Osteocyte (in vitro differentiated cells): ENCODE results near the gene DISC1. TPM values are rescaled to one million over a fixed set of nuclear protein-coding genes. Genes with fewer than 3 reads are reported as not detected.

Experiments
- DNase-seq: peaks from one replicate; pipeline ENCODE4 v3.0.0; 2021; ENCODE audit warnings: mixed read lengths; ENCODE audit not compliant: unreplicated experiment; ENCODE audit errors: extremely low spot score
- H3K27ac Mint-ChIP-seq: one replicate; pipeline ENCODE4 v1.8.0; 2021; ENCODE audit warnings: mild to moderate bottlenecking, mixed read lengths; ENCODE audit not compliant: unreplicated experiment
- H3K27me3 Mint-ChIP-seq: one replicate; pipeline ENCODE4 v1.8.0; 2021; ENCODE audit warnings: mixed read lengths; ENCODE audit not compliant: unreplicated experiment
- H3K36me3 Mint-ChIP-seq: one replicate; pipeline ENCODE4 v1.8.0; 2021; ENCODE audit warnings: mixed read lengths; ENCODE audit not compliant: unreplicated experiment
- H3K4me1 Mint-ChIP-seq: one replicate; pipeline ENCODE4 v1.8.0; 2021; ENCODE audit warnings: mixed read lengths; ENCODE audit not compliant: unreplicated experiment
- H3K4me3 Mint-ChIP-seq: one replicate; pipeline ENCODE4 v1.8.0; 2021; ENCODE audit warnings: mild to moderate bottlenecking, moderate library complexity, mixed read lengths; ENCODE audit not compliant: unreplicated experiment
- H3K9me3 Mint-ChIP-seq: one replicate; pipeline ENCODE4 v1.8.0; 2021; ENCODE audit warnings: mixed read lengths; ENCODE audit not compliant: unreplicated experiment
- total RNA-seq: library from RNA; stranded (reverse); gene quantifications from 2 replicates; pipeline ENCODE4 v1.2.1, GENCODE V29; 2021
- TF ChIP-seq, protein P1 (sequence below): fragments of 200-600 bp; sonication (generic); IDR thresholded peaks from 2 replicates; pipeline ENCODE4 v1.5.0; 2021; ENCODE audit warnings: antibody characterized with exemption, mild to moderate bottlenecking, moderate library complexity

The DISC1 gene
- total RNA-seq, 1 donor from 2014 or later: 15.6 TPM

DNA sequence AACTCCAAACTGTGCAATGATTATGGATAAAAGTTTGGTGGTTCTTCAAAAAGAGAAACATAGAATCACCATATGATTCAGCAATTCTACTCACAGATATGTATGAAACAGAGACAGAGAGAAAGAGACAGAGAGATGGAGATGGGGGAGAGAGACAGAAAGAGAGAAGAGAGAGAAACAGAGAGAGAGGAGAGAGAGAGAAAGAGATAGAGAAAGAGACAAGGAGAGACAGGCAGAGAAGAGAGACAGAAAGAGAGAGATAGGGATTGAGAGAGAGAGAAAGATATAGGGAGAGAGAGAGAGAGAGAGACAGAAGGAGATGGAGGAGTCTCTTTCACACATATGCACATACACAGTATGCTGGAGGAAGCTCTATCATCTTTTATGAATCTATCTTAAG, 87.8 kb downstream of the DISC1 start:
- peaks cover 2% of the 10 kb centered on the region for H3K36me3 Mint-ChIP-seq
- no peaks in the 10 kb centered on the region for H3K27me3 Mint-ChIP-seq
- H3K9me3 Mint-ChIP-seq: peaks cover 8% of the 10 kb centered on the region
- no peak overlapping the region for H3K27ac Mint-ChIP-seq
- TF ChIP-seq, protein P1, sequence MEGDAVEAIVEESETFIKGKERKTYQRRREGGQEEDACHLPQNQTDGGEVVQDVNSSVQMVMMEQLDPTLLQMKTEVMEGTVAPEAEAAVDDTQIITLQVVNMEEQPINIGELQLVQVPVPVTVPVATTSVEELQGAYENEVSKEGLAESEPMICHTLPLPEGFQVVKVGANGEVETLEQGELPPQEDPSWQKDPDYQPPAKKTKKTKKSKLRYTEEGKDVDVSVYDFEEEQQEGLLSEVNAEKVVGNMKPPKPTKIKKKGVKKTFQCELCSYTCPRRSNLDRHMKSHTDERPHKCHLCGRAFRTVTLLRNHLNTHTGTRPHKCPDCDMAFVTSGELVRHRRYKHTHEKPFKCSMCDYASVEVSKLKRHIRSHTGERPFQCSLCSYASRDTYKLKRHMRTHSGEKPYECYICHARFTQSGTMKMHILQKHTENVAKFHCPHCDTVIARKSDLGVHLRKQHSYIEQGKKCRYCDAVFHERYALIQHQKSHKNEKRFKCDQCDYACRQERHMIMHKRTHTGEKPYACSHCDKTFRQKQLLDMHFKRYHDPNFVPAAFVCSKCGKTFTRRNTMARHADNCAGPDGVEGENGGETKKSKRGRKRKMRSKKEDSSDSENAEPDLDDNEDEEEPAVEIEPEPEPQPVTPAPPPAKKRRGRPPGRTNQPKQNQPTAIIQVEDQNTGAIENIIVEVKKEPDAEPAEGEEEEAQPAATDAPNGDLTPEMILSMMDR: no peak
- no peak for DNase-seq
- H3K4me3 Mint-ChIP-seq: no peak overlapping the region
- no peaks in the 10 kb centered on the region for H3K4me1 Mint-ChIP-seq

DNA sequence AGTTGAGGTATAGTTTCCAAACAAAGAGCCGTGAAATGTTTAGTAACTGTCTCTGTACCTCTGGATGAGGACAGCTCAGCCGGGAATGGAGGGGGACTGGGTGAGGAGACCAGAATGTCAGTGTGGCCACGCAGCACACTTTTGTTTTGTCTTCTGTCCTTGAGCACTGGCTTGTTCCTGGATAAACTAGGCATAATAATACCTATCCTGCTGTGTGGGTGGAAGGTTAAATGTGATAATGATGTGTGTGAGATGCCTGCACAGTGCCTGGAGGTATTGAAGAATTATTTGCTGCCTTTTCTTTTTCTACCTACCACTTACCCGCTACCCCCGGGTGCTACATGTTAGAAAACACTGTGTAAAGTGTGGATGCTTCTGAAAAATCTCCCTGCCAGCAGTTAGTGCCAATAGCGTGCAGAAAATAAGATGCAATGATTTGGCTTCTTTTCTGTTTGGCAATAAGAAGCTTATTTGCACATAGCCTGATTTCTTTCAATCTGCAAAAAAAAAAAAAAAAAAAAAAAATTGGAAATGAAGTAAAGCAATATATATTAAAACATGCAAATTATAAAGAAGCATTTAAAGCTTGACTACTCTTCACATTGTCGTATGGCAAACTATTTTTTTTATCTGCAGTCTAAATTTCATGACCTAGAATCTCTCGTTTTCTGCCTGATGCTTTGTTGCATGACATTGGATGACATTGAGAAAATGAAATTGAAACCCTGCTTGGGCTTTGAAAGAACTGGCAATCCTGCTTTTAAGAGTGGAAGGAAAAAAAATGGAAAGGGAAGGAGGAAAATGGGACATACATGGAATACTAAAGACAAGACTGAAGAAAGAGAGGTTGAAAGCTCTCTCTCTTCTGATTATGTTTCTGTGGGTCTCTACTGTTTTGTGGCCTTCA, 89.5 kb downstream of the DISC1 start:
- H3K4me1 Mint-ChIP-seq: no peaks in the 10 kb centered on the region
- peak; percentile 19 for DNase-seq
- TF ChIP-seq, protein P1: no peak
- H3K36me3 Mint-ChIP-seq: peaks cover 2% of the 10 kb centered on the region
- H3K27me3 Mint-ChIP-seq: no peaks in the 10 kb centered on the region
- H3K9me3 Mint-ChIP-seq: peaks cover 8% of the 10 kb centered on the region
- no peak overlapping the region for H3K4me3 Mint-ChIP-seq
- no peak overlapping the region for H3K27ac Mint-ChIP-seq

DNA sequence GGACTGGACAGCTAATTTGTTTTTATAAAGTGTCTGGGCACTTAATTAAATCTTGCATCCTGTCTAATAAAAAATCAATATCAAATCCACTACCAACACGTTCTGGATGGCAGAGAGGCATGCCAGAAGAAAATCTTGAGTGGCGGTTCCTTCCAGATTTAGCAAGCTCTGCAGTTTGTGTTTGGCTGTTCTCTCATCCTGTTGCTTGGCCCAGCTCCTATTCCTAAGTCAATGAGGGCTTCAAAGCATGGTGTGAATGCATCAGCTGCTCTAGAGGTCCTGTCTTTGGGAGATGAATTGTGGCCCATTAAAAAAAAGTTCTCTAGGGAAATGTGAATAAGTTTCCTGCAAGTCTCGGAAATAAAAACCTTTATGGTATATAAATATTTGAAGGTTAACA, 90.3 kb downstream of the DISC1 start:
- Mint-ChIP-seq H3K36me3 (peaks cover 2% of the 10 kb centered on the region), H3K4me1 (no peaks in the 10 kb centered on the region), H3K4me3 (no peak overlapping the region), H3K27ac (no peak overlapping the region), H3K9me3 (peaks cover 8% of the 10 kb centered on the region), H3K27me3 (no peaks in the 10 kb centered on the region)
- TF ChIP-seq, protein P1: no peak
- peak; percentile 34 for DNase-seq

DNA sequence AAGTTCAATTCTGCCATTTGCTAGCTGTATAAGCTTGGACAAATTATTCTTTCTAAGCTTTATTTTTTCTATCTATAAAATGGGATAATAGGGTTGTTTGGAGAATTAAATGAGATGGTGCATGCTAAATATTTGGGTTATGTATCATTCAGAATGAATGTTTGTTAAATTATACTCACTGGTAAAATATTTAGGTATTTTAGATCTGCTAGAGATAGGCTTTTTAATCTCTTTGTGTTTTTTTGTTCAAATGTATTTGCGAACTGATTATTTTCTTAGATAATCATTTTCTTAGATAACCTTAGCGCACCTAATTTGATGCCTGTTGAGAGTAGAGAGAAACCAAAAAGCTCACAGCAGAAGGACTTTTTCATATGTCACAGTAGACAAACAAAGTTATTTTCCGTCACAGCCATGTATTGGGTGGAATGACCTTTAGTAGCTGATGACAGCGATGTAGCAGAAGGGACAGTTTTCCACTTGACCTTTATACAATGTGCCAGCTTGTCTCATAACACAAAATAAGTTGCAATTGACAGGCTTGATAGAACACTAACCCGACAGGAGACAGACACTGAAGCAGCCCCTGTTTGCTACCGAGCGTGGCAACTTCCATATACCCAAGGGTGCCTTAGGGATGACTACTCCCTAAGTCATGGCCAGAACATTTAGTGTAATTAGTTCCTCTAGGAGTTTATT, 93.0 kb downstream of the DISC1 start:
- Mint-ChIP-seq H3K36me3 (peaks cover 6% of the 10 kb centered on the region), H3K4me3 (no peak overlapping the region), H3K4me1 (no peaks in the 10 kb centered on the region), H3K27ac (no peak overlapping the region), H3K27me3 (no peaks in the 10 kb centered on the region), H3K9me3 (no peaks in the 10 kb centered on the region)
- TF ChIP-seq, protein P1: no peak
- DNase-seq: no peak
